Hepatocyte (in vitro differentiated cells): ENCODE results near the gene XAGE1A. TPM values are rescaled to one million over a fixed set of nuclear protein-coding genes. Genes with fewer than 3 reads are reported as not detected.
"Not testable (repeated sequence)": the region's sequence is repeated elsewhere in the genome, so short reads cannot be mapped to it uniquely, and the experiment has no call there.

Experiments
- DNase-seq: peaks from one replicate; pipeline ENCODE4 v3.0.0-alpha.2; 2016; ENCODE audit warnings: low spot score
- H2AFZ ChIP-seq: fragments of 200-600 bp; sonication (generic); 2 replicates; pipeline ENCODE4 v1.6.0; 2016; ENCODE audit warnings: antibody characterized with exemption, mild to moderate bottlenecking
- H3K27ac ChIP-seq: fragments of 200-600 bp; sonication (generic); 2 replicates; pipeline ENCODE4 v1.5.1; 2016; ENCODE audit warnings: mild to moderate bottlenecking
- H3K27me3 ChIP-seq: fragments of 200-600 bp; sonication (generic); 2 replicates; pipeline ENCODE4 v1.6.1; 2016
- H3K36me3 ChIP-seq: fragments of 200-600 bp; sonication (generic); replicated peaks from 2 replicates; pipeline ENCODE4 v1.5.1; 2016; ENCODE audit warnings: low read depth; ENCODE audit not compliant: insufficient read depth
- H3K4me1 ChIP-seq: fragments of 200-600 bp; sonication (generic); 2 replicates; pipeline ENCODE4 v1.5.1; 2016; ENCODE audit warnings: mild to moderate bottlenecking, moderate library complexity; ENCODE audit not compliant: insufficient read depth
- H3K4me2 ChIP-seq: fragments of 200-600 bp; sonication (generic); 2 replicates; pipeline ENCODE4 v1.6.0; 2016
- H3K4me3 ChIP-seq: fragments of 200-600 bp; sonication (generic); 2 replicates; pipeline ENCODE4 v1.5.1; 2016; ENCODE audit warnings: mild to moderate bottlenecking
- H3K79me2 ChIP-seq: fragments of 200-600 bp; sonication (generic); 2 replicates; pipeline ENCODE4 v1.6.0; 2017; ENCODE audit warnings: mild to moderate bottlenecking
- H3K9me2 ChIP-seq: fragments of 200-600 bp; sonication (generic); replicated peaks from 2 replicates; pipeline ENCODE4 v1.6.0; 2017; ENCODE audit warnings: mild to moderate bottlenecking; ENCODE audit not compliant: insufficient read depth
- H3K9me3 ChIP-seq: fragments of 200-600 bp; sonication (generic); 2 replicates; pipeline ENCODE4 v1.5.1; 2016; ENCODE audit warnings: low read depth, mild to moderate bottlenecking
- H4K20me1 ChIP-seq: fragments of 200-600 bp; sonication (generic); 2 replicates; pipeline ENCODE4 v1.6.0; 2016; ENCODE audit warnings: mild to moderate bottlenecking; ENCODE audit not compliant: insufficient read depth, poor library complexity, severe bottlenecking
- CTCF ChIP-seq: fragments of 200-600 bp; sonication (generic); IDR thresholded peaks from 2 replicates; pipeline ENCODE4 v1.5.1; 2016; ENCODE audit warnings: antibody characterized with exemption, mild to moderate bottlenecking; ENCODE audit not compliant: poor library complexity
- EZH2 ChIP-seq: fragments of 200-600 bp; sonication (generic); IDR thresholded peaks from 2 replicates; pipeline ENCODE4 v1.6.1; 2016; ENCODE audit warnings: antibody characterized with exemption, mild to moderate bottlenecking, borderline replicate concordance
- EZH2phosphoT487 ChIP-seq: fragments of 200-600 bp; sonication (generic); IDR thresholded peaks from one replicate; pipeline ENCODE4 v1.6.1; 2018; ENCODE audit warnings: antibody characterized with exemption, mild to moderate bottlenecking, low read depth, moderate library complexity; ENCODE audit not compliant: unreplicated experiment, severe bottlenecking
- WGBS: methylation state at CpG from one replicate; pipeline ENCODE4 v1.1.6; 2016; ENCODE audit warnings: low lambda C conversion rate; ENCODE audit errors: missing lambda C conversion rate; 5-methylcytosine and 5-hydroxymethylcytosine counted together
- polyA plus RNA-seq: library from polyadenylated mRNA; unstranded; fragments of >200 nt; fragmentation: Nextera tagmentation; extraction: Ambion mirVana; gene quantifications from 2 replicates; pipeline ENCODE4 v1.2.1, GENCODE V29; 2016
- total RNA-seq: library from RNA; depleted of rRNA; stranded (reverse); fragments of >200 nt; gene quantifications from 2 replicates; pipeline ENCODE4 v1.2.3, GENCODE V29; 2014

The XAGE1A gene, protein sequence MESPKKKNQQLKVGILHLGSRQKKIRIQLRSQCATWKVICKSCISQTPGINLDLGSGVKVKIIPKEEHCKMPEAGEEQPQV
- total RNA-seq, result not detected in 2 replicates
- polyA plus RNA-seq, result not detected in 2 replicates

- H2AFZ ChIP-seq, H3K4me3 ChIP-seq, H3K4me2 ChIP-seq, H3K9me3 ChIP-seq, DNase-seq, H4K20me1 ChIP-seq, H3K9me2 ChIP-seq, H3K27ac ChIP-seq, H3K27me3 ChIP-seq, H3K4me1 ChIP-seq, H3K79me2 ChIP-seq, H3K36me3 ChIP-seq: not testable (repeated sequence)
- WGBS, result no CpG with 5 or more reads among the region's 41 CpGs
Measured at GRCh38 chrX:52495545-52496418, at the start of gene XAGE1A. Gene XAGE1A, plus strand, starts transcription at chrX:52495808. Its CDS starts 1,554 bp downstream, at chrX:52497362.

- not testable (repeated sequence) for H3K27me3 ChIP-seq, H2AFZ ChIP-seq, H3K9me3 ChIP-seq, H3K9me2 ChIP-seq, DNase-seq, H3K36me3 ChIP-seq, H3K4me1 ChIP-seq, H3K79me2 ChIP-seq, H4K20me1 ChIP-seq, H3K4me3 ChIP-seq, H3K27ac ChIP-seq, H3K4me2 ChIP-seq
- 70% methylated on average over 3 of the region's 3 CpGs for WGBS
Measured at GRCh38 chrX:52452031-52452430, 43.6 kb upstream of the XAGE1A start.

- H3K27me3 ChIP-seq, H4K20me1 ChIP-seq, H3K4me2 ChIP-seq, H3K36me3 ChIP-seq, H3K9me2 ChIP-seq, H2AFZ ChIP-seq, H3K4me1 ChIP-seq, DNase-seq, H3K27ac ChIP-seq, H3K9me3 ChIP-seq, H3K4me3 ChIP-seq, H3K79me2 ChIP-seq: not testable (repeated sequence)
- WGBS, result 60% methylated on average over 1 of the region's 1 CpG
Measured at GRCh38 chrX:52471301-52471700, 24.3 kb upstream of the XAGE1A start.

GRCh38 chrX:52496419-52496772, 788 bp downstream of the XAGE1A start:
- not testable (repeated sequence) for H3K4me2 ChIP-seq

GRCh38 chrX:52501362-52501761, 5.8 kb downstream of the XAGE1A start:
- H3K9me3 ChIP-seq, H3K9me2 ChIP-seq, H2AFZ ChIP-seq, H3K4me3 ChIP-seq, H3K27me3 ChIP-seq, DNase-seq, H4K20me1 ChIP-seq, H3K27ac ChIP-seq, H3K4me1 ChIP-seq, H3K36me3 ChIP-seq, H3K79me2 ChIP-seq, H3K4me2 ChIP-seq: not testable (repeated sequence)
- WGBS, result no CpG with 5 or more reads among the region's 6 CpGs

More at GRCh38 chrX:52496419-52496772, 788 bp downstream of the XAGE1A start:
- not testable (repeated sequence) for H4K20me1 ChIP-seq, H3K4me1 ChIP-seq, H3K36me3 ChIP-seq, H3K79me2 ChIP-seq, H3K27me3 ChIP-seq, H3K9me2 ChIP-seq, H3K4me3 ChIP-seq, H3K9me3 ChIP-seq, DNase-seq, H3K27ac ChIP-seq, H2AFZ ChIP-seq
- WGBS, result no CpG with 5 or more reads among the region's 5 CpGs

GRCh38 chrX:52504551-52504950, 8.9 kb downstream of the XAGE1A start:
- Histone ChIP-seq H3K4me2 (no peak overlapping the region), H3K27ac (no peak overlapping the region), H3K79me2 (no peaks in the 10 kb centered on the region), H3K4me3 (no peak overlapping the region), H3K27me3 (no peaks in the 10 kb centered on the region), H3K9me3 (no peaks in the 10 kb centered on the region), H4K20me1 (no peaks in the 10 kb centered on the region), H3K9me2 (no peaks in the 10 kb centered on the region), H3K36me3 (no peaks in the 10 kb centered on the region), H2AFZ (no peak overlapping the region), H3K4me1 (no peaks in the 10 kb centered on the region)
- TF ChIP-seq EZH2, result no peak
- no peak for TF ChIP-seq CTCF
- TF ChIP-seq EZH2phosphoT487, result no peak
- no peak for DNase-seq
- 78% methylated on average over 4 of the region's 4 CpGs for WGBS
